ENCODE data around the gene DISC1. TPM values are rescaled to one million over a fixed set of nuclear protein-coding genes. Genes with fewer than 3 reads are reported as not detected.
"Not testable (repeated sequence)": the region's sequence is repeated elsewhere in the genome, so short reads cannot be mapped to it uniquely, and the experiment has no call there.

Gene DISC1
- total RNA-seq, 1 donor from 2014 or later: 16.0 TPM

DNA sequence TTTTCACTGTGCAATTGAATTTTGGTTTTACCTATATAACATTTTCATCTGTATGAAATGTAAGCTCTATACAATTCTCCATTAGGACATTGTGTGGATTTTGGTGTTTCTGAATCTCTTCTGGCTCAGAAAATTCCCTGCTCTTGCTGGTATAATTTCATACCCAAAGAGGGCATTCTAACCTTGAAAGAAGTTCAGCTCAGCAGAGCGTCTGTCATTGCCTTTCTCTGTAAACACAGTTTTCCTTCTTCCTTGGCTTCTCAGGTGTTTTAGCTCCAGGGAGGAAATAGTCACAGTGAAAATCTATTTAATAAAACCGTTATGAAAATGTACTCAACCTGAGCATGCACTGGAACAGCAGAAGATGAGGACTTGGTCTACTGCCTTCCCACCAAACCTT is 16.0 kb downstream of the DISC1 start:
- intact Hi-C loops (cut with DNase I): no loop called here
- Histone ChIP-seq H3K27me3 (no peaks in the 10 kb centered on the region), H3K9me3 (no peaks in the 10 kb centered on the region), H3K4me1 (no peaks in the 10 kb centered on the region), H3K4me3 (no peak overlapping the region), H3K27ac (no peak overlapping the region), H3K36me3 (no peaks in the 10 kb centered on the region)
- TF ChIP-seq, protein P1, sequence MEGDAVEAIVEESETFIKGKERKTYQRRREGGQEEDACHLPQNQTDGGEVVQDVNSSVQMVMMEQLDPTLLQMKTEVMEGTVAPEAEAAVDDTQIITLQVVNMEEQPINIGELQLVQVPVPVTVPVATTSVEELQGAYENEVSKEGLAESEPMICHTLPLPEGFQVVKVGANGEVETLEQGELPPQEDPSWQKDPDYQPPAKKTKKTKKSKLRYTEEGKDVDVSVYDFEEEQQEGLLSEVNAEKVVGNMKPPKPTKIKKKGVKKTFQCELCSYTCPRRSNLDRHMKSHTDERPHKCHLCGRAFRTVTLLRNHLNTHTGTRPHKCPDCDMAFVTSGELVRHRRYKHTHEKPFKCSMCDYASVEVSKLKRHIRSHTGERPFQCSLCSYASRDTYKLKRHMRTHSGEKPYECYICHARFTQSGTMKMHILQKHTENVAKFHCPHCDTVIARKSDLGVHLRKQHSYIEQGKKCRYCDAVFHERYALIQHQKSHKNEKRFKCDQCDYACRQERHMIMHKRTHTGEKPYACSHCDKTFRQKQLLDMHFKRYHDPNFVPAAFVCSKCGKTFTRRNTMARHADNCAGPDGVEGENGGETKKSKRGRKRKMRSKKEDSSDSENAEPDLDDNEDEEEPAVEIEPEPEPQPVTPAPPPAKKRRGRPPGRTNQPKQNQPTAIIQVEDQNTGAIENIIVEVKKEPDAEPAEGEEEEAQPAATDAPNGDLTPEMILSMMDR (IDR thresholded peaks at IDR 0.05): no peak
- DNase-seq (ENCODE audit: low spot score in 2 of 2): no peak

- Histone ChIP-seq H3K4me1 (no peaks in the 10 kb centered on the region), H3K27ac (no peak overlapping the region), H3K27me3 (no peaks in the 10 kb centered on the region), H3K36me3 (no peaks in the 10 kb centered on the region), H3K9me3 (no peaks in the 10 kb centered on the region), H3K4me3 (no peak overlapping the region)
- no peak for DNase-seq (ENCODE audit: low spot score in 2 of 2)
- TF ChIP-seq, protein P1 (IDR thresholded peaks at IDR 0.05): no peak
- intact Hi-C loops (cut with DNase I): no loop called here
Observed at GRCh38 chr1:231643071-231643934, 16.7 kb downstream of the DISC1 start.

DNA sequence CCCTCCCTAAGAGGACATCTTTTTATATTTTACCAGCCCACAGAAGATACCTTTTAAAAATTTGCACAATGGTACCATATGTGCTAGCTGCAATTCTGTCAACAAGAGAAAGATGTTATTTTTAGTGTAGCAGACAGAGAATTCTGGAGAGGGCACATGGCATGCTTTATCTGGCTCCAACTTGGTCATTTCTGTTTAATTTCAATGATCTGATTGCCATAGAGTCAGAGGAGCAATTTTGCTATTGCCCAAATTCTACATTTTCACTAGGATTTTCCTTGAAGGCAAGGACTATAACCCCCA is 17.3 kb downstream of the DISC1 start:
- intact Hi-C loops (cut with DNase I): no loop called here
- Histone ChIP-seq H3K27me3 (no peaks in the 10 kb centered on the region), H3K36me3 (no peaks in the 10 kb centered on the region)

DNA sequence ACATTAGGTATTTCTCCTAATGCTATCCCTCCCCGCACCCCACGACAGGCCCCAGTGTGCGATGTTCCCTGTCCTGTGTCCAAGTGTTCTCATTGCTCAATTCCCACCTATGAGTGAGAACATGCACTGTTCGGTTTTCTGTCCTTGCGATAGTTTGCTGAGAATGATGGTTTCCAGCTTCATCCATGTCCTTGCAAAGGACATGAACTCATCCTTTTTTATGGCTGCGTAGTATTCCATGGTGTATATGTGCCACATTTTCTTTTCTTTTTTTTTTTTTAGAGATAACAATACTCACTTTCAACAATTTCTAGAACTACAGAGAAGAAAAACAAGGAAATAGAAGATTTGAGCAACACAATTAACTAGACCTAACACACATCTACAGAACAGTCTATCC is 19.0 kb downstream of the DISC1 start:
- H3K4me3 ChIP-seq; H3K36me3 ChIP-seq; intact Hi-C loops (cut with DNase I); H3K27ac ChIP-seq; H3K9me3 ChIP-seq; DNase-seq (ENCODE audit: low spot score in 2 of 2); H3K27me3 ChIP-seq; H3K4me1 ChIP-seq: not testable (repeated sequence)

More for the DNA sequence above, 17.3 kb downstream of the DISC1 start:
- DNase-seq (ENCODE audit: low spot score in 2 of 2): no peak
- Histone ChIP-seq H3K9me3 (no peaks in the 10 kb centered on the region), H3K4me3 (no peak overlapping the region), H3K4me1 (no peaks in the 10 kb centered on the region), H3K27ac (no peak overlapping the region)
- TF ChIP-seq, protein P1 (IDR thresholded peaks at IDR 0.05): no peak

DNA sequence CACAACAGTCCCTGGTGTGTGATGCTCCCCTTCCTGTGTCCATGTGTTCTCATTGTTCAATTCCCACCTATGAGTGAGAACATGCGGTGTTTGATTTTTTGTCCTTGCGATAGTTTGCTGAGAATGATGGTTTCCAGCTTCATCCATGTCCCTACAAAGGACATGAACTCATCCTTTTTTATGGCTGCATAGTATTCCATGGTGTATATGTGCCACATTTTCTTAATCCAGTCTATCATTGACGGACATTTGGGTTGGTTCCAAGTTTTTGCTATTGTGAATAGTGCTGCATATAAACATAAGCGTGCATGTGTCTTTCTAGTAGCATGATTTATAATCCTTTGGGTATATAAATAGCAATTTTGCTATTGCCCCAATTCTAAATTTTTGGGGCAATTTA is 19.6 kb downstream of the DISC1 start:
- H3K9me3 ChIP-seq; H3K4me3 ChIP-seq; intact Hi-C loops (cut with DNase I); DNase-seq (ENCODE audit: low spot score in 2 of 2); H3K27ac ChIP-seq; H3K36me3 ChIP-seq; H3K4me1 ChIP-seq; H3K27me3 ChIP-seq: not testable (repeated sequence)

DNA sequence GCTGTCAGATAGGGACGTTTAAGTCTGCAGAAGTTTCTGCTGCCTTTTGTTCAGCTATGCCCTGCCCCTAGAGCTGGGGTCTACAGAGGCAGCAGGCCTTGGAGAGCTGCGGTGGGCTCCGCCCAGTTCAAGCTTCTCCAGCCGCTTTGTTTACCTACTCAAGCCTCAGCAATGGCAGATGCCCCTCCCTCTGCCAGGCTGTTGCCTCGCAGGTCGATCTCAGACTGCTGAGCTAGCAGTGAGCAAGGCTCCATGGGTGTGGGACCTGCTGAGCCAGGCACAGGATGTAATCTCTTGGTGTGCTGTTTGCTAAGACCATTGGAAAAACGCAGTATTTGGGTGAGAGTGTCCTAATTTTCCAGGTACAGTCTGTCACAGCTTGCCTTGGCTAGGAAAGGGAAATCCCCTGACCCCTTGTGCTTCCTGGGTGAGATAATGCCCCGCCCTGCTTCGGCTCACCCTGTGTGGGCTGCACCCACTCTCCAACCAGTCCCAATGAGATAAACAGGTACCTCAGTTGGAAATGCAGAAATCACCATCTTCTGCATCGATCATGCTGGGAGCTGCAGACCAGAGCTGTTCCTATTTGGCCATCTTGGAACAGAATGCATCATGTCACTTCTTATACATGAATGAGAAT is 25.2 kb downstream of the DISC1 start:
- H3K4me1 ChIP-seq; H3K27ac ChIP-seq; H3K9me3 ChIP-seq; DNase-seq (ENCODE audit: low spot score in 2 of 2); intact Hi-C loops (cut with DNase I); H3K27me3 ChIP-seq; H3K36me3 ChIP-seq; H3K4me3 ChIP-seq: not testable (repeated sequence)

DNA sequence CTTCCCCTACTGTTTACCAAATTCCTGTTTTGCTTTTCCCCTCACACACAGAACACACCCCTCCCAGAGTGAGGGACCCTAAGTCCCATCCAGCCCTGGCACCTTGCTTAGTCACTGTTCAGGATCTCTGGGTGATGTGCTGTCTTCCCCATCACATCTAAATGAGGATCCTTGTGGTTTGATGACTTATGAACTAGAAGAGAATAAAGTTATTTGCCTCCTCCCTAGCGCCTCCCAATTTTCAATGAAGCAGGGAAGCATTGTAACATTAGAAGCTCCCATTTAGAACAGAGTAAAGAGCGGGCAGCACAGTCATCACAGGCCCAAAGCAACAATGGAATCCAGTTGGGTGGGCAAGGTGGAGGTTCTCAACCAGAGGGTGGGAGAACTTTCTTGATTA is 27.0 kb downstream of the DISC1 start:
- Histone ChIP-seq H3K4me1 (no peaks in the 10 kb centered on the region), H3K27ac (no peak overlapping the region), H3K9me3 (no peaks in the 10 kb centered on the region), H3K4me3 (no peak overlapping the region), H3K27me3 (no peaks in the 10 kb centered on the region), H3K36me3 (no peaks in the 10 kb centered on the region)
- intact Hi-C loops (cut with DNase I): no loop called here
- TF ChIP-seq, protein P1 (IDR thresholded peaks at IDR 0.05): no peak
- no peak for DNase-seq (ENCODE audit: low spot score in 2 of 2)
